SU-DHL-6 (cell line): ENCODE results near the gene URI1.

Experiments
- H2AFZ ChIP-seq: fragments of 200-600 bp; sonication (generic); 2 replicates; pipeline ENCODE4 v1.6.1; 2014; ENCODE audit warnings: low read depth, mild to moderate bottlenecking, moderate library complexity, mixed read lengths, antibody characterized with exemption, low read length; ENCODE audit not compliant: severe bottlenecking
- H3F3A ChIP-seq: fragments of 200-600 bp; shearing (Covaris generic); 2 replicates; pipeline ENCODE4 v1.6.0; 2016; ENCODE audit warnings: antibody characterized with exemption, mild to moderate bottlenecking; ENCODE audit not compliant: insufficient read depth
- H3K27ac ChIP-seq: fragments of 200-600 bp; sonication (generic); 2 replicates; pipeline ENCODE4 v1.5.1; 2016; ENCODE audit warnings: low read depth, mild to moderate bottlenecking, low read length, moderate library complexity, mixed read lengths
- H3K27me3 ChIP-seq: fragments of 200-600 bp; sonication (generic), shearing (Covaris generic); 2 replicates; pipeline ENCODE4 v1.6.0; 2014; ENCODE audit warnings: mild to moderate bottlenecking, low read length
- H3K36me3 ChIP-seq: fragments of 200-600 bp; sonication (generic); 2 replicates; pipeline ENCODE4 v1.6.1; 2014; ENCODE audit warnings: mild to moderate bottlenecking, low read length, mixed read lengths
- H3K4me2 ChIP-seq: fragments of 300-600, 200-600 bp; shearing (Covaris generic), sonication (generic); 2 replicates; pipeline ENCODE4 v1.6.0; 2014; ENCODE audit warnings: low read length, low read depth, mild to moderate bottlenecking; ENCODE audit not compliant: poor library complexity, severe bottlenecking
- H3K4me3 ChIP-seq: fragments of 200-600 bp; sonication (generic); 2 replicates; pipeline ENCODE4 v1.5.1; 2014; ENCODE audit warnings: antibody characterized with exemption, low read length, mild to moderate bottlenecking, mixed read lengths; ENCODE audit not compliant: insufficient read depth, poor library complexity, severe bottlenecking
- H3K79me2 ChIP-seq: fragments of 200-600 bp; sonication (generic); 2 replicates; pipeline ENCODE4 v1.6.1; 2014; ENCODE audit warnings: mild to moderate bottlenecking, low read length, moderate library complexity; ENCODE audit not compliant: insufficient read depth
- H3K9ac ChIP-seq: fragments of 200-600 bp; sonication (generic); 2 replicates; pipeline ENCODE4 v1.7.0; 2014; ENCODE audit warnings: mild to moderate bottlenecking, low read length
- H3K9me2 ChIP-seq: fragments of 200-600 bp; sonication (generic); replicated peaks from 2 replicates; pipeline ENCODE4 v1.6.1; 2014; ENCODE audit warnings: low read length; ENCODE audit not compliant: insufficient read depth
- H3K9me3 ChIP-seq: fragments of 200-600 bp; sonication (generic); 2 replicates; pipeline ENCODE4 v1.6.1; 2014; ENCODE audit warnings: low read length, mixed read lengths; ENCODE audit not compliant: insufficient read depth
- H4K20me1 ChIP-seq: fragments of 200-600 bp; sonication (generic); 2 replicates; pipeline ENCODE4 v1.6.1; 2014; ENCODE audit warnings: low read depth, mild to moderate bottlenecking, antibody characterized with exemption, low read length, moderate library complexity, mixed read lengths
- EZH2phosphoT487 ChIP-seq: fragments of 200-600 bp; sonication (generic), shearing (Covaris generic); conservative IDR thresholded peaks from 2 replicates; pipeline ENCODE4 v1.6.1; 2018; ENCODE audit warnings: mild to moderate bottlenecking, antibody characterized with exemption, low read length, moderate library complexity, mixed read lengths
- TF ChIP-seq, protein P1 (sequence below): fragments of 200-600 bp; sonication (generic); IDR thresholded peaks from one replicate; pipeline ENCODE4 v1.5.1; 2017; ENCODE audit warnings: antibody characterized with exemption, mild to moderate bottlenecking, low read length, moderate library complexity; ENCODE audit not compliant: insufficient read depth, poor library complexity, severe bottlenecking

Gene URI1

DNA sequence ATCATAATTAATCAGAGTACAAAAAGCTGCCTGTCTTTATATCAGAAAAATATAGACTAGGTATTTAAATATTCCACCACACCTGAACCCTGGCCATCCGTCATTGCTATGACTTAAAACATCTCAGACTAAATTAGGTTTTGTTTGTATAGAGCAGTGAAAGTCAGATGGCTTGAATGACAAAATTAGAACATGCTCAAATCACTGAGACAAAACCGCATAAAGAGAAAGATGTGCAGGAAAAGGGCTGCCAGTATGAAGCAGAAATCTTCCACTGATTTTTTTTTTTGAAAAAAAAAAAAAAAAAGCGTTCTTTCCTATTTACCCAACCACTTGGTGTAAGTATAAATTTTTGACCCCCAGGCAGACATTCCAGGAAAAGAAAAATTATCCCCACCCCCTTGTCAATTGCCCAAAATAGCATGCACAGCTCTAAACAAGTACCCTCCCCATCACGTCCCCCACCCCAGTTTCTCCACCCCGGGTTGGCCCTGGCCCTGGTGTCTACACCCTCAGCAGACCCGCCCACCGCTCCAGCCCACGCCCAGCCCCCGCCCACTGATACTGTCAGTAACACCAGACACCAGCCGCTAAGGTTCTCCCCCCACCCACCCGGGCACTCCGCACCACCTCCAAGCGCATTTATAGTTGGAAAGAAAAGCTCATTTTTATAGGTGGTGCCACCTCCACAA, 118.6 kb downstream of the URI1 start:
- no peaks in the 10 kb centered on the region for H4K20me1 ChIP-seq
- H2AFZ ChIP-seq, result no peak overlapping the region
- TF ChIP-seq EZH2phosphoT487, result no peak
- no peaks in the 10 kb centered on the region for H3K27me3 ChIP-seq
- H3K9ac ChIP-seq, result no peak overlapping the region
- no peaks in the 10 kb centered on the region for H3F3A ChIP-seq
- H3K36me3 ChIP-seq, result no peaks in the 10 kb centered on the region
- no peak overlapping the region for H3K4me2 ChIP-seq
- H3K79me2 ChIP-seq, result no peaks in the 10 kb centered on the region
- H3K9me2 ChIP-seq, result no peaks in the 10 kb centered on the region
- H3K27ac ChIP-seq, result no peak overlapping the region
- H3K9me3 ChIP-seq, result no peaks in the 10 kb centered on the region
- H3K4me3 ChIP-seq, result no peak overlapping the region

DNA sequence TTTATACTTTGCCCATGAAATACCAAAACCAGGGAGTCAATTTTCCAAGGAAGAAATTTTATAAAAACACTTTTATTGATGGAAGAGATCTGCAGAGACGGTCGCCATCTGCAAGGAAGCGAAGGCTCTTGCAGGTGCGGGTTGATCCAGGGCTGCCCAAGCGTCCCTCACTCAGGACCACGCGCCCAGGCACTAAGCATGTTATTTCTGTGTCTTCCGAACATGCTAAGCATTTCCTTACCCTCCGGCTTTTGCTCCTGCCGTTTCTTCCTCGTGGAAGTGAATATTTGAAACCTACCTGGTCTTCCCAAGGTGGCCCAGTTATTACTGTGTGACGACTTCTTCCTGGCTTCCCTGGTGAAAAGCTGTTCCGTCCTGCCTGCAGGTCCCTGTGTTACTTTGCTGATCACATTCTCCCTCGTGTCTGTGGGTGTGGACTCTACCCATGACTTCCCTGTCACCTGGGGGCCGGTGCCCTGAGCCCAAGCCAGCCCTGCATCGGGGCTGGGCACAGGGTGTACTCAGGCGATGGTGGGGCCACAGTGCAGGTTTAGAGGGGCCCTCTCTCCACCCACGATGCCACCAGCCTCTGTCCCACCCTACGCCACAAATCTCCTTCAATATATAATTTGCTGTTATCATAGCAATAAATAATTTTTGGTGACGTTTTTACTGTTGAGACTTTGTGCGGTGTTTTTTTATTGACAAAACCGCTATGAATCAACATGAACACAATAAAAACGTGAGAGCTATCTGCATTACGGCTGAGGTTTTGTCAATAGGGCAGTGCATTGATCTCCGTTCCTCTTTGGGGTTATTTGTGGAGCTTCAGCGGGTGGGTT, 119.4 kb downstream of the URI1 start:
- no peaks in the 10 kb centered on the region for H3K9me3 ChIP-seq
- H3K27ac ChIP-seq, result no peak overlapping the region
- H2AFZ ChIP-seq, result no peak overlapping the region
- no peak for TF ChIP-seq EZH2phosphoT487
- TF ChIP-seq, protein P1, sequence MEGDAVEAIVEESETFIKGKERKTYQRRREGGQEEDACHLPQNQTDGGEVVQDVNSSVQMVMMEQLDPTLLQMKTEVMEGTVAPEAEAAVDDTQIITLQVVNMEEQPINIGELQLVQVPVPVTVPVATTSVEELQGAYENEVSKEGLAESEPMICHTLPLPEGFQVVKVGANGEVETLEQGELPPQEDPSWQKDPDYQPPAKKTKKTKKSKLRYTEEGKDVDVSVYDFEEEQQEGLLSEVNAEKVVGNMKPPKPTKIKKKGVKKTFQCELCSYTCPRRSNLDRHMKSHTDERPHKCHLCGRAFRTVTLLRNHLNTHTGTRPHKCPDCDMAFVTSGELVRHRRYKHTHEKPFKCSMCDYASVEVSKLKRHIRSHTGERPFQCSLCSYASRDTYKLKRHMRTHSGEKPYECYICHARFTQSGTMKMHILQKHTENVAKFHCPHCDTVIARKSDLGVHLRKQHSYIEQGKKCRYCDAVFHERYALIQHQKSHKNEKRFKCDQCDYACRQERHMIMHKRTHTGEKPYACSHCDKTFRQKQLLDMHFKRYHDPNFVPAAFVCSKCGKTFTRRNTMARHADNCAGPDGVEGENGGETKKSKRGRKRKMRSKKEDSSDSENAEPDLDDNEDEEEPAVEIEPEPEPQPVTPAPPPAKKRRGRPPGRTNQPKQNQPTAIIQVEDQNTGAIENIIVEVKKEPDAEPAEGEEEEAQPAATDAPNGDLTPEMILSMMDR, result no peak
- no peaks in the 10 kb centered on the region for H3K9me2 ChIP-seq
- H3F3A ChIP-seq, result no peaks in the 10 kb centered on the region
- no peaks in the 10 kb centered on the region for H3K36me3 ChIP-seq
- no peak overlapping the region for H3K4me2 ChIP-seq
- no peak overlapping the region for H3K4me3 ChIP-seq
- H4K20me1 ChIP-seq, result no peaks in the 10 kb centered on the region
- H3K27me3 ChIP-seq, result no peaks in the 10 kb centered on the region
- H3K9ac ChIP-seq, result no peak overlapping the region
- no peaks in the 10 kb centered on the region for H3K79me2 ChIP-seq

DNA sequence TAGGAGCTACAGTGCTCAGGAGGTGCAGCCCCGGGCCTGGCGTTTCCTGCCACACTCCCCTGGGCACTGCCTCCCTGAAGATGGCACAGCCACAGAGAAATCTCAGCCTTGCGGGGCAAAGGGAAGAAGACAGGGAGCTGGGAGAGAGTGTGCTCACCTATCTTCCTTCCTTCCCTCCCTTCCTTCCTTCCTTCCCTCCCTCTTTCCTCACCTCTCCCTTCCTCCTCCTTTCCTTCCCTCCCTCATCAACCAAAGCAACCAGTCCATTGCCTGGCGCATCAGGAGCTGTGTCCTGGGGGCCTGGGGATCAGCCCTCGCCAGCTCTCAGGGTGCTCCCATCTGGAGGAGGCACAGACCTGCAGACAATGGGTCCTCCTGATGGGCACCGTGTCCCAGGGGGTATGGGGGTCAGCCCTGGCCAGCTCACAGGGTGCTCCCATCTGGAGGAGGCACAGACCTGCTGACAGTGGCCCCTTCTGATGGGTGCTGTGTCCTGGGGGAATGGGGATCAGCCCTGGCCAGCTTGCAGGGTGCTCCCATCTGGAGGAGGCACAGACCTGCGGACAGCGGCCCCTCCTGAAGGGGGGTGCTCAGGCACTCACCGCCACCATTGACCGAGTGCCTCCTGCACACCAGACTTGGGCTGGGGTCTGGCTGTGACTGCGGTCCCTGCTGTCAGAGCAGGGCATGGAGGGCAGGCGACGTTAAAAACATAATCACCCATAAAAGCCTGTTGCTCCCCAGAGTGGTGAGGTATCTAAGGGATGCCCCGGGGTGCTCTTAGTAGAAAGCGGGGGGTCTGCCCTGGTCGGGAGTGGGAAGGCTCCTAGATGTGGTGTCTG, 120.2 kb downstream of the URI1 start:
- no peaks in the 10 kb centered on the region for H3K27me3 ChIP-seq
- no peak overlapping the region for H2AFZ ChIP-seq
- H3F3A ChIP-seq, result no peaks in the 10 kb centered on the region
- no peaks in the 10 kb centered on the region for H4K20me1 ChIP-seq
- H3K36me3 ChIP-seq, result no peaks in the 10 kb centered on the region
- H3K9me2 ChIP-seq, result no peaks in the 10 kb centered on the region
- TF ChIP-seq, protein P1, result no peak
- no peak for TF ChIP-seq EZH2phosphoT487
- H3K9ac ChIP-seq, result no peak overlapping the region
- H3K79me2 ChIP-seq, result no peaks in the 10 kb centered on the region
- H3K4me3 ChIP-seq, result no peak overlapping the region
- H3K9me3 ChIP-seq, result no peaks in the 10 kb centered on the region
- H3K27ac ChIP-seq, result no peak overlapping the region
- H3K4me2 ChIP-seq, result no peak overlapping the region
